ENCODE results near the gene KIF2C. TPM values are rescaled to one million over a fixed set of nuclear protein-coding genes. Genes with fewer than 3 reads are reported as not detected.

The KIF2C gene
- total RNA-seq, 3 donors from 2014 or later = 2.7 to 15.0 (median 4.1) TPM

DNA sequence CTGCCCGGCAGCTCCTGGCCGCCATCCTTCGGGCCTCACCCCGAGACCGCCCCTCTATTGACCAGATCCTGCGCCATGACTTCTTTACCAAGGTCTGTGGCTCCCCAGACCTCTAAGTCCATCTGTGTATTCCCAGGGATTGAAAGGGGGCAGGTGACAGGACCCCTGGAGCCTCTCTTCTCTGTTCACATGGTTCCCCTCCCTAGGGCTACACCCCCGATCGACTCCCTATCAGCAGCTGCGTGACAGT lies 63.4 kb downstream of the KIF2C start:
- ATAC-seq (no peak), DNase-seq (no peak)
- H3K4me3 ChIP-seq = no peak overlapping the region
- no peaks in the 10 kb centered on the region for H3K36me3 ChIP-seq (ENCODE audit: low read depth)
- H3K9me3 ChIP-seq = no peaks in the 10 kb centered on the region
- intact Hi-C loops (cut with DNase I, micrococcal nuclease) = no loop called here
- peaks cover 30% of the 10 kb centered on the region for H3K4me1 ChIP-seq (ENCODE audit: low read depth)
- TF ChIP-seq, protein P1, sequence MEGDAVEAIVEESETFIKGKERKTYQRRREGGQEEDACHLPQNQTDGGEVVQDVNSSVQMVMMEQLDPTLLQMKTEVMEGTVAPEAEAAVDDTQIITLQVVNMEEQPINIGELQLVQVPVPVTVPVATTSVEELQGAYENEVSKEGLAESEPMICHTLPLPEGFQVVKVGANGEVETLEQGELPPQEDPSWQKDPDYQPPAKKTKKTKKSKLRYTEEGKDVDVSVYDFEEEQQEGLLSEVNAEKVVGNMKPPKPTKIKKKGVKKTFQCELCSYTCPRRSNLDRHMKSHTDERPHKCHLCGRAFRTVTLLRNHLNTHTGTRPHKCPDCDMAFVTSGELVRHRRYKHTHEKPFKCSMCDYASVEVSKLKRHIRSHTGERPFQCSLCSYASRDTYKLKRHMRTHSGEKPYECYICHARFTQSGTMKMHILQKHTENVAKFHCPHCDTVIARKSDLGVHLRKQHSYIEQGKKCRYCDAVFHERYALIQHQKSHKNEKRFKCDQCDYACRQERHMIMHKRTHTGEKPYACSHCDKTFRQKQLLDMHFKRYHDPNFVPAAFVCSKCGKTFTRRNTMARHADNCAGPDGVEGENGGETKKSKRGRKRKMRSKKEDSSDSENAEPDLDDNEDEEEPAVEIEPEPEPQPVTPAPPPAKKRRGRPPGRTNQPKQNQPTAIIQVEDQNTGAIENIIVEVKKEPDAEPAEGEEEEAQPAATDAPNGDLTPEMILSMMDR (IDR thresholded peaks at IDR 0.05) = no peak

DNA sequence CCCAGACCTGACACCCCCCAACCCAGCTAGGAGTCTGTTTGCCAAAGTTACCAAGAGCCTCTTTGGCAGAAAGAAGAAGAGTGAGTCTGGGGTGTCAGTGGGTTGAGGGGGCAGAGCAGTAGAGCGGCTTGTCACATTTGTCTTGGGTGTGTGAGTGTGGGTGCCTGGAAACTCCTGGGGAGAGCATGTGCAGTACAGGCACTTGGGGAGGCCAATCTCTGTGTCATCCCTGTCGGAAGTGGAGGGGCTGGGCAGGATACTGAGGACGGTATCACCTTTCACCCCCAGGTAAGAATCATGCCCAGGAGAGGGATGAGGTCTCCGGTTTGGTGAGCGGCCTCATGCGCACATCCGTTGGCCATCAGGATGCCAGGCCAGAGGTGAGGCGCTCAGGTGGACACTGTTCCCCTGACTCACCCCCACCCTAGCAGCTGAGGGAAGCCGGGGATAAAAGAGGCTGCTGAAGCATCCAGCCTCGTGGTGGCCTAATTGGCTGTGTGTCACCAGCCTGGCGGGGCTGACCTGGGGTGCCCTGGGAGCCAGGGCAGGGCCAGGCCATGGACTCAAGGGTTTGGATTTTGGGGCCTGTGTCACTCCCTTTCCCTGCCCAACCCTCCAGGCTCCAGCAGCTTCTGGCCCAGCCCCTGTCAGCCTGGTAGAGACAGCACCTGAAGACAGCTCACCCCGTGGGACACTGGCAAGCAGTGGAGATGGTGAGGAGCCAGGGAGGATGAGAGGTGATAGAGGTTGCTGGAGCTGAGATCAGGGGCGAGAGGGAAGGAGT lies 63.9 kb downstream of the KIF2C start:
- H3K4me3 ChIP-seq = no peak overlapping the region
- ATAC-seq = no peak
- H3K4me1 ChIP-seq (ENCODE audit: low read depth) = peaks cover 35% of the 10 kb centered on the region
- peak in 2 of 3 donors; percentile 26 to 52 for DNase-seq
- TF ChIP-seq, protein P1 (IDR thresholded peaks at IDR 0.05) = no peak
- H3K9me3 ChIP-seq = no peaks in the 10 kb centered on the region
- H3K36me3 ChIP-seq (ENCODE audit: low read depth) = no peaks in the 10 kb centered on the region
- intact Hi-C loops (cut with DNase I, micrococcal nuclease) = no loop called here

DNA sequence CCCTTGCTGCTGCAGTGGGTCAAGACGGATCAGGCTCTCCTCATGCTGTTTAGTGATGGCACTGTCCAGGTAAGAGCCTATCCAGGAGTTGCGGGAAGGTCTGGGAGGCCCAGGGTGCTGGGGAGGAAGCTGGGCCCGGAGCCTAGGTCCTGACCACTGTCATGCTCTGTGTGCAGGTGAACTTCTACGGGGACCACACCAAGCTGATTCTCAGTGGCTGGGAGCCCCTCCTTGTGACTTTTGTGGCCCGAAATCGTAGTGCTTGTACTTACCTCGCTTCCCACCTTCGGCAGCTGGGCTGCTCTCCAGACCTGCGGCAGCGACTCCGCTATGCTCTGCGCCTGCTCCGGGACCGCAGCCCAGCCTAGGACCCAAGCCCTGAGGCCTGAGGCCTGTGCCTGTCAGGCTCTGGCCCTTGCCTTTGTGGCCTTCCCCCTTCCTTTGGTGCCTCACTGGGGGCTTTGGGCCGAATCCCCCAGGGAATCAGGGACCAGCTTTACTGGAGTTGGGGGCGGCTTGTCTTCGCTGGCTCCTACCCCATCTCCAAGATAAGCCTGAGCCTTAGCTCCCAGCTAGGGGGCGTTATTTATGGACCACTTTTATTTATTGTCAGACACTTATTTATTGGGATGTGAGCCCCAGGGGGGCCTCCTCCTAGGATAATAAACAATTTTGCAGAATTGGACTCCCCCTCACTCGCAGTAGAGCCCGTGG lies 65.8 kb downstream of the KIF2C start:
- intact Hi-C loops (cut with DNase I, micrococcal nuclease) = no loop called here
- H3K36me3 ChIP-seq (ENCODE audit: low read depth) = no peaks in the 10 kb centered on the region
- H3K4me3 ChIP-seq = no peak overlapping the region
- TF ChIP-seq, protein P1 (IDR thresholded peaks at IDR 0.05) = no peak
- peaks cover 45% of the 10 kb centered on the region for H3K4me1 ChIP-seq (ENCODE audit: low read depth)
- ATAC-seq = no peak
- no peaks in the 10 kb centered on the region for H3K9me3 ChIP-seq
- DNase-seq = peak in 2 of 3 donors; percentile 34 to 60

DNA sequence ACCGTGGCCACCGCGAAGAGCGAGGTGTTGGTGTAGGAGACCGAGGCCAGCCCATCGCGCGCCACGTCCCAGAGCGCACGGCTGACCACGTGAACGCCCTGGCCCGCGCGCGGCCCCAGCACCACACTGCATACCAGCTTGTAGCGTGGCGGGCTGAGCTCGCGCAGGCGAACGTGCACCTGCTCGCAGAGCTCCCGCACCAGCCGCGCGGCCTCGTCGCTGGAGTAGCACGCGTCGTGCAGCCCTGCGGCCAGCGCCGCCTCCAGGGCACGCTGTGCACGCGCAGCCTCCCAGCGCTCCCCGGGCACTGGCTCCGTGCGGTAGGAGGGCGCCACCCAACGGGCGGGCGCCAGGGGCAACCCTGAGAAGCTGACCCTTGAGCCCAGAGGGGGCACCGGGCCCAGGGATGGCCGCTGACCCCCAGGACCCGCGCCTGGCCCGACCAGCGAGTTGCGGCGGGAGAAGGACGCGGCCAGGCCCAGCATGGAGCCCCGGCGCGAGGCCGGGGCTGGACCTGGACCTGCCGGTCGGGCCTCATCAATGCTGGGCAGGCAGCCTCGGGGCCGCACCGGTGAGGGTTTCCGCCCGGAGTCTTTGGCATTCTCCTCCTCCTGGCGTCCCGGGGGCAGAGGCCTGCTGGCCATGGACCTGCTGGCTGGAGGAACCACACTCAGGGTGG lies 66.5 kb downstream of the KIF2C start:
- intact Hi-C loops (cut with DNase I, micrococcal nuclease) = no loop called here
- H3K9me3 ChIP-seq = no peaks in the 10 kb centered on the region
- ATAC-seq = no peak
- H3K36me3 ChIP-seq (ENCODE audit: low read depth) = no peaks in the 10 kb centered on the region
- no peak overlapping the region for H3K4me3 ChIP-seq
- TF ChIP-seq, protein P1 (IDR thresholded peaks at IDR 0.05) = no peak
- DNase-seq = peak in 2 of 3 donors; percentile 46 to 69
- peaks cover 47% of the 10 kb centered on the region for H3K4me1 ChIP-seq (ENCODE audit: low read depth)

DNA sequence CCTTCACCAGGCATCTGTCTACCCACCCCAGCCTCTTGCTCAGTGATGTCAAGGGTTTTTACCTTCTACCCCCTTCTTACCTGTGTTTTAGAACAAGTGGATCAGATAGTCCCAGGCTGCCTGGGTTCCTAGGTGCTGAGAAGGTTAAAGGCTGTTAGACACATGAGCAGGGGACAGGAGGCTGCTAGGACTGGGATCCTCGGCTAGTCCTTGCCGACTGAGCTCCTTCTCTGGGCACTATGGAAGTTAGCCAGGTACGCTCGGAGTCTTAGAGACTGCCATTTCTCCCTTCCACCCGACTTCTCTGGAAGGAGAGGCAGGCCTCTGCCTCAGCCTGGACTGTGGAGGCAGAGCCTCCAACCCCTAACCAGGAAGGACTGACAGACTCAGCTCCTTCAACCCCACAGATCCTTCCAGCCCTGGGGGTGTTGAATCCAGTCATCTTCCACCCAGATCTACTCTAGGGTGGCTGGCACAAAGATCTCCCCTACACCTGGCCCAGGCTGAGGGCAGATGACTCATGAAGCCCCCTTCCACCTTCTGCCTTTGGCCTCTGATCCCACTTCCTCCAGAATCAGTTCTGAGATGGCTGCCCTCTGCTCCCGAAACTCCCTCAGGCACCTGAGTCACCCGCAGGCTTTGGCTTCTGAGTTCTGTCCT lies 67.2 kb downstream of the KIF2C start, which contains the start of gene DYNLT4:
Gene DYNLT4, minus strand, starts transcription at position 648 of the 660 bp plus-strand sequence. CDS start 683 bp downstream, outside the sequence.
- Histone ChIP-seq H3K36me3 (ENCODE audit: low read depth) (no peaks in the 10 kb centered on the region), H3K4me1 (ENCODE audit: low read depth) (peaks cover 45% of the 10 kb centered on the region), H3K4me3 (no peak within 1 kb of the TSS), H3K9me3 (no peaks in the 10 kb centered on the region)
- TF ChIP-seq, protein P1 (IDR thresholded peaks at IDR 0.05) = no peak
- intact Hi-C loops (cut with DNase I, micrococcal nuclease) = no loop called here
- peak in 1 of 3 donors; percentile 48 for DNase-seq
- no peak for ATAC-seq
